Hepatocyte (in vitro differentiated cells): ENCODE measurements around the gene EDC3. TPM values are rescaled to one million over a fixed set of nuclear protein-coding genes. Genes with fewer than 3 reads are reported as not detected.

Experiments used
- DNase-seq: peaks from one replicate; pipeline ENCODE4 v3.0.0-alpha.2; 2016; ENCODE audit warnings: low spot score
- H2AFZ ChIP-seq: fragments of 200-600 bp; sonication (generic); 2 replicates; pipeline ENCODE4 v1.6.0; 2016; ENCODE audit warnings: antibody characterized with exemption, mild to moderate bottlenecking
- H3K27ac ChIP-seq: fragments of 200-600 bp; sonication (generic); 2 replicates; pipeline ENCODE4 v1.5.1; 2016; ENCODE audit warnings: mild to moderate bottlenecking
- H3K27me3 ChIP-seq: fragments of 200-600 bp; sonication (generic); 2 replicates; pipeline ENCODE4 v1.6.1; 2016
- H3K36me3 ChIP-seq: fragments of 200-600 bp; sonication (generic); replicated peaks from 2 replicates; pipeline ENCODE4 v1.5.1; 2016; ENCODE audit warnings: low read depth; ENCODE audit not compliant: insufficient read depth
- H3K4me1 ChIP-seq: fragments of 200-600 bp; sonication (generic); 2 replicates; pipeline ENCODE4 v1.5.1; 2016; ENCODE audit warnings: mild to moderate bottlenecking, moderate library complexity; ENCODE audit not compliant: insufficient read depth
- H3K4me2 ChIP-seq: fragments of 200-600 bp; sonication (generic); 2 replicates; pipeline ENCODE4 v1.6.0; 2016
- H3K4me3 ChIP-seq: fragments of 200-600 bp; sonication (generic); 2 replicates; pipeline ENCODE4 v1.5.1; 2016; ENCODE audit warnings: mild to moderate bottlenecking
- H3K79me2 ChIP-seq: fragments of 200-600 bp; sonication (generic); 2 replicates; pipeline ENCODE4 v1.6.0; 2017; ENCODE audit warnings: mild to moderate bottlenecking
- H3K9me2 ChIP-seq: fragments of 200-600 bp; sonication (generic); replicated peaks from 2 replicates; pipeline ENCODE4 v1.6.0; 2017; ENCODE audit warnings: mild to moderate bottlenecking; ENCODE audit not compliant: insufficient read depth
- H3K9me3 ChIP-seq: fragments of 200-600 bp; sonication (generic); 2 replicates; pipeline ENCODE4 v1.5.1; 2016; ENCODE audit warnings: low read depth, mild to moderate bottlenecking
- H4K20me1 ChIP-seq: fragments of 200-600 bp; sonication (generic); 2 replicates; pipeline ENCODE4 v1.6.0; 2016; ENCODE audit warnings: mild to moderate bottlenecking; ENCODE audit not compliant: insufficient read depth, poor library complexity, severe bottlenecking
- EZH2 ChIP-seq: fragments of 200-600 bp; sonication (generic); IDR thresholded peaks from 2 replicates; pipeline ENCODE4 v1.6.1; 2016; ENCODE audit warnings: antibody characterized with exemption, mild to moderate bottlenecking, borderline replicate concordance
- EZH2phosphoT487 ChIP-seq: fragments of 200-600 bp; sonication (generic); IDR thresholded peaks from one replicate; pipeline ENCODE4 v1.6.1; 2018; ENCODE audit warnings: antibody characterized with exemption, mild to moderate bottlenecking, low read depth, moderate library complexity; ENCODE audit not compliant: unreplicated experiment, severe bottlenecking
- WGBS: methylation state at CpG from one replicate; pipeline ENCODE4 v1.1.6; 2016; ENCODE audit warnings: low lambda C conversion rate; ENCODE audit errors: missing lambda C conversion rate; 5-methylcytosine and 5-hydroxymethylcytosine counted together
- polyA plus RNA-seq: library from polyadenylated mRNA; unstranded; fragments of >200 nt; fragmentation: Nextera tagmentation; extraction: Ambion mirVana; gene quantifications from 2 replicates; pipeline ENCODE4 v1.2.1, GENCODE V29; 2016
- total RNA-seq: library from RNA; depleted of rRNA; stranded (reverse); fragments of >200 nt; gene quantifications from 2 replicates; pipeline ENCODE4 v1.2.3, GENCODE V29; 2014
- TF ChIP-seq, protein P1 (sequence below): fragments of 200-600 bp; sonication (generic); IDR thresholded peaks from 2 replicates; pipeline ENCODE4 v1.5.1; 2016; ENCODE audit warnings: antibody characterized with exemption, mild to moderate bottlenecking; ENCODE audit not compliant: poor library complexity

The EDC3 gene
- total and polyA plus RNA-seq, 2 experiments from 2014 or later, result 11.5 to 31.4 TPM

- Histone ChIP-seq H3K79me2 (peaks cover 73% of the 10 kb centered on the region), H3K27me3 (no peaks in the 10 kb centered on the region), H3K9me3 (no peaks in the 10 kb centered on the region), H3K9me2 (no peaks in the 10 kb centered on the region), H3K4me2 (no peak overlapping the region), H4K20me1 (peaks cover 11% of the 10 kb centered on the region), H2AFZ (no peak overlapping the region), H3K4me1 (peaks cover 8% of the 10 kb centered on the region), H3K27ac (no peak overlapping the region), H3K4me3 (no peak overlapping the region), H3K36me3 (no peaks in the 10 kb centered on the region)
- no peak for DNase-seq
- 84% methylated on average over 3 of the region's 3 CpGs for WGBS
- TF ChIP-seq, protein P1, sequence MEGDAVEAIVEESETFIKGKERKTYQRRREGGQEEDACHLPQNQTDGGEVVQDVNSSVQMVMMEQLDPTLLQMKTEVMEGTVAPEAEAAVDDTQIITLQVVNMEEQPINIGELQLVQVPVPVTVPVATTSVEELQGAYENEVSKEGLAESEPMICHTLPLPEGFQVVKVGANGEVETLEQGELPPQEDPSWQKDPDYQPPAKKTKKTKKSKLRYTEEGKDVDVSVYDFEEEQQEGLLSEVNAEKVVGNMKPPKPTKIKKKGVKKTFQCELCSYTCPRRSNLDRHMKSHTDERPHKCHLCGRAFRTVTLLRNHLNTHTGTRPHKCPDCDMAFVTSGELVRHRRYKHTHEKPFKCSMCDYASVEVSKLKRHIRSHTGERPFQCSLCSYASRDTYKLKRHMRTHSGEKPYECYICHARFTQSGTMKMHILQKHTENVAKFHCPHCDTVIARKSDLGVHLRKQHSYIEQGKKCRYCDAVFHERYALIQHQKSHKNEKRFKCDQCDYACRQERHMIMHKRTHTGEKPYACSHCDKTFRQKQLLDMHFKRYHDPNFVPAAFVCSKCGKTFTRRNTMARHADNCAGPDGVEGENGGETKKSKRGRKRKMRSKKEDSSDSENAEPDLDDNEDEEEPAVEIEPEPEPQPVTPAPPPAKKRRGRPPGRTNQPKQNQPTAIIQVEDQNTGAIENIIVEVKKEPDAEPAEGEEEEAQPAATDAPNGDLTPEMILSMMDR, result no peak
- TF ChIP-seq EZH2phosphoT487, result no peak
- TF ChIP-seq EZH2, result no peak
Observed at GRCh38 chr15:74657846-74658245, 38.0 kb downstream of the EDC3 start.

DNA sequence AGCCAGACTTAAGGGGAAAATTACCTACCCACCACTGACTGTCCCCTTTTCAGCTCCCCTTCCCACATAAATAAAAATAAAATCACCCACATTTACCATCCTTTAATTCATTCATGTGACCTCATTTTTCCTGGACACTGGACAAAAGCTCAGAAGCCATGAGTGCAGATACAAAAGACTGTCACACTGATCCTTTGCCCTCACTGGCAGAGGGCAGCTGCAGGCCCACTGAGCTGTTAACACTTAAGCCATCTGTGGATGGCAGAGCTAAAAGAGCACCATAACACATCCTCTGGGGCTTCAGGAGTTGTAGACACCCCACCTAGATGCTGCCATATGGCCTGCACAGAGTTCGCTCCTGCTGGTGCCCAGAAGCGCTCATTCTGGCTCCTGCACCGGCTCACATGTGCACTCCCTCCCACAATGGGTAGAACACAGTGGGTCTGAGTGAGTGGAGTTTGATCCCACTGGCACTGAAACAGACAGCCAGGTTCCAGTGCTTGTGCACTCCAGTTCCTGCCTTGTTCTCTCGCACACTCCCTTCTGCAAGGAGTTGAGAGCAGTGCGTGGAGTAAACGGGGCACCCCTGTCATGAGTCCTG lies 38.8 kb downstream of the EDC3 start:
- Histone ChIP-seq H3K36me3 (no peaks in the 10 kb centered on the region), H3K79me2 (peaks cover 65% of the 10 kb centered on the region), H4K20me1 (peaks cover 7% of the 10 kb centered on the region), H3K4me3 (no peak overlapping the region), H2AFZ (no peak overlapping the region), H3K9me2 (no peaks in the 10 kb centered on the region), H3K4me1 (peaks cover 4% of the 10 kb centered on the region), H3K27me3 (no peaks in the 10 kb centered on the region), H3K4me2 (no peak overlapping the region), H3K9me3 (no peaks in the 10 kb centered on the region), H3K27ac (no peak overlapping the region)
- 91% methylated on average over 6 of the region's 6 CpGs for WGBS
- TF ChIP-seq EZH2phosphoT487 (no peak), EZH2 (no peak)
- TF ChIP-seq, protein P1, result no peak
- no peak for DNase-seq

- peaks cover 4% of the 10 kb centered on the region for H3K4me1 ChIP-seq
- H4K20me1 ChIP-seq, result peaks cover 7% of the 10 kb centered on the region
- DNase-seq, result no peak
- no peaks in the 10 kb centered on the region for H3K36me3 ChIP-seq
- peaks cover 63% of the 10 kb centered on the region for H3K79me2 ChIP-seq
- H3K27ac ChIP-seq, result no peak overlapping the region
- TF ChIP-seq EZH2 (no peak), EZH2phosphoT487 (no peak)
- TF ChIP-seq, protein P1, result no peak
- H2AFZ ChIP-seq, result no peak overlapping the region
- H3K4me2 ChIP-seq, result no peak overlapping the region
- no peaks in the 10 kb centered on the region for H3K9me3 ChIP-seq
- WGBS, result 93% methylated on average over 7 of the region's 7 CpGs
- no peaks in the 10 kb centered on the region for H3K27me3 ChIP-seq
- no peak overlapping the region for H3K4me3 ChIP-seq
- no peaks in the 10 kb centered on the region for H3K9me2 ChIP-seq
Observed at GRCh38 chr15:74655424-74655823, 40.4 kb downstream of the EDC3 start.
